ENCODE results near the gene RBM15B. TPM values are rescaled to one million over a fixed set of nuclear protein-coding genes. Genes with fewer than 3 reads are reported as not detected.

Gene RBM15B
- total RNA-seq, 1 experiment from 2014 or later: 61.1 TPM

- H3K79me1 ChIP-seq (ENCODE audit: insufficient read depth, low read depth, low read length, poor library complexity, severe bottlenecking): no peaks in the 10 kb centered on the region
- no peak overlapping the region for H3K9ac ChIP-seq (ENCODE audit: extremely low read depth, insufficient read length, low read length)
- H2BK20ac ChIP-seq (ENCODE audit: low read depth, low read length, poor library complexity, severe bottlenecking): no peak overlapping the region
- H2BK15ac ChIP-seq (ENCODE audit: low read depth, low read length): no peak overlapping the region
- no peak overlapping the region for H3K18ac ChIP-seq (ENCODE audit: insufficient read length, low read depth, low read length)
- H3K27ac ChIP-seq (ENCODE audit: insufficient read length, low read depth, low read length): no peak overlapping the region
- H3K4me1 Mint-ChIP-seq: peaks cover 0 to 2% of the 10 kb centered on the region in 2 experiments; a peak in 2 of 4 replicates
- H3K4ac ChIP-seq (ENCODE audit: low read depth, low read length): no peak overlapping the region
- H2BK5ac ChIP-seq (ENCODE audit: insufficient read length, low read length): no peak overlapping the region
- H3K4me2 ChIP-seq (ENCODE audit: insufficient read depth, insufficient read length, low read length): no peak overlapping the region
- no peaks in the 10 kb centered on the region for H3K27me3 Mint-ChIP-seq (ENCODE audit: low read depth)
- H3K4me1 ChIP-seq (ENCODE audit: insufficient read depth, low read length): no peaks in the 10 kb centered on the region
- no peak overlapping the region for H3K4me3 Mint-ChIP-seq
- no peaks in the 10 kb centered on the region for H4K20me1 ChIP-seq (ENCODE audit: control insufficient read depth, insufficient read depth, insufficient read length)
- no CpG with 5 or more reads among the region's 3 CpGs for WGBS (ENCODE audit: extremely low coverage, insufficient read length, low lambda C conversion rate)
- no peak overlapping the region for H4K8ac ChIP-seq (replicated peaks; ENCODE audit: insufficient read length, low read depth, low read length)
- no peaks in the 10 kb centered on the region for H3K79me2 ChIP-seq (ENCODE audit: insufficient read depth, low read length)
- H3K36me3 Mint-ChIP-seq (ENCODE audit: insufficient read depth in 1 of 3, low read depth in 3 of 3): peaks cover 5 to 35% (median 14%) of the 10 kb centered on the region in 3 experiments; a peak in 5 of 7 replicates
- no peaks in the 10 kb centered on the region for H3K9me3 ChIP-seq (ENCODE audit: control insufficient read depth, low read depth, low read length)
- H2AFZ ChIP-seq (ENCODE audit: low read length): no peak overlapping the region
- H4K91ac ChIP-seq (ENCODE audit: insufficient read length, low read depth, low read length): no peak overlapping the region
- no peaks in the 10 kb centered on the region for H3K9me3 Mint-ChIP-seq
- no peak overlapping the region for H2AK5ac ChIP-seq (ENCODE audit: insufficient read length, low read length)
- no peak overlapping the region for H3K14ac ChIP-seq (ENCODE audit: insufficient read depth, low read length)
- H3K23me2 ChIP-seq (ENCODE audit: insufficient read length, low read depth, low read length, poor library complexity, severe bottlenecking): no peaks in the 10 kb centered on the region
- no peak for TF ChIP-seq CTCF (conservative IDR thresholded peaks at IDR 0.05)
- H3K23ac ChIP-seq (ENCODE audit: insufficient read length, low read depth, low read length): no peak overlapping the region
- no peak overlapping the region for H3T11ph ChIP-seq (ENCODE audit: low read length)
- no peak overlapping the region for H3K27ac Mint-ChIP-seq
- no peak overlapping the region for H4K5ac ChIP-seq (ENCODE audit: insufficient read length, low read depth, low read length)
- no peak overlapping the region for H2BK12ac ChIP-seq (ENCODE audit: insufficient read length, low read depth, low read length)
- no peak overlapping the region for H2BK120ac ChIP-seq (ENCODE audit: low read depth, low read length, poor library complexity, severe bottlenecking)
- H3K27me3 ChIP-seq (ENCODE audit: insufficient read depth, low read length): no peaks in the 10 kb centered on the region
- H3K56ac ChIP-seq (ENCODE audit: insufficient read length, low read depth, low read length): no peak overlapping the region
- DNase-seq: no peak
These were observed 32.1 kb upstream of the RBM15B start for GRCh38 chr3:51358981-51359380.
